Measurements from ENCODE around the gene BCAS3. TPM values are rescaled to one million over a fixed set of nuclear protein-coding genes. Genes with fewer than 3 reads are reported as not detected.

Gene BCAS3
- polyA plus RNA-seq, 1 donor from 2014 or later = 21.6 TPM

DNA sequence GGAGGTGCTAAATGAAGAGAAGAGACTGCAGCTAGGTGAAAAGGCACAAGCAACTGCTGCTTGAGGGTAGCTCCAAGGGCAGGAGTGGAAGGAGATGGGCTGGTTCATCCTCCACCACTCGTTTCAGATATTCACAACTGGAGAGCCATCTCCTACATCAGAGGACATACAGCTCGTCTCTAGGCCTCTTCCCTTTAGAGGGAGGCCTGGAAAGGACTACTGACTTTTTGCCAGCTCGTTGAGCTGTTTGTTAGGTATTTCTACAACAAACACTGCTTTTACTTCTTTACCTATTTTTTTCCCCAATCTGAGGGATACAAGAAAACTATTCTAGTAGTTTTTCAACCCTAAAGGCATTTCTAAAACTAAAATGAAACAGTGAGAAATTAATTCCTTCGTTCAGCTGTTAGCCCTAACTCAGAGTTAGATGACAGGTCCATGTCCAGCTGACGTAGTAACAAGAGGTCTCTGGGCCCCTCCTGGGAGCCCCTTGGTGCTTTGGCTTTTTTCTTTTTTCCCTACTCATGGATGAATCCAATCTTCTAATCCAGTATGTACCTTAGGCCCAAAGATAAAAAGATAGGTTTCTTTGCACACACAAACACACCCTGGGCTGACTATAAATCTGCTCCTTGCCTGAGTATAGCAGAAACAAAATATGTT, 674.2 kb downstream of the BCAS3 start:
- H3K9ac ChIP-seq (ENCODE audit: low read length) = no peak overlapping the region
- H3K4me2 ChIP-seq (ENCODE audit: low read length) = no peak overlapping the region
- H3K9me3 ChIP-seq (ENCODE audit: low read length) = no peaks in the 10 kb centered on the region
- no peaks in the 10 kb centered on the region for H3F3A ChIP-seq (ENCODE audit: insufficient read depth, low read length, poor library complexity, severe bottlenecking)
- H4K20me1 ChIP-seq (ENCODE audit: insufficient read depth) = no peaks in the 10 kb centered on the region
- no peaks in the 10 kb centered on the region for H3K79me2 ChIP-seq (replicated peaks; ENCODE audit: insufficient read depth, low read length)
- TF ChIP-seq, protein P1, sequence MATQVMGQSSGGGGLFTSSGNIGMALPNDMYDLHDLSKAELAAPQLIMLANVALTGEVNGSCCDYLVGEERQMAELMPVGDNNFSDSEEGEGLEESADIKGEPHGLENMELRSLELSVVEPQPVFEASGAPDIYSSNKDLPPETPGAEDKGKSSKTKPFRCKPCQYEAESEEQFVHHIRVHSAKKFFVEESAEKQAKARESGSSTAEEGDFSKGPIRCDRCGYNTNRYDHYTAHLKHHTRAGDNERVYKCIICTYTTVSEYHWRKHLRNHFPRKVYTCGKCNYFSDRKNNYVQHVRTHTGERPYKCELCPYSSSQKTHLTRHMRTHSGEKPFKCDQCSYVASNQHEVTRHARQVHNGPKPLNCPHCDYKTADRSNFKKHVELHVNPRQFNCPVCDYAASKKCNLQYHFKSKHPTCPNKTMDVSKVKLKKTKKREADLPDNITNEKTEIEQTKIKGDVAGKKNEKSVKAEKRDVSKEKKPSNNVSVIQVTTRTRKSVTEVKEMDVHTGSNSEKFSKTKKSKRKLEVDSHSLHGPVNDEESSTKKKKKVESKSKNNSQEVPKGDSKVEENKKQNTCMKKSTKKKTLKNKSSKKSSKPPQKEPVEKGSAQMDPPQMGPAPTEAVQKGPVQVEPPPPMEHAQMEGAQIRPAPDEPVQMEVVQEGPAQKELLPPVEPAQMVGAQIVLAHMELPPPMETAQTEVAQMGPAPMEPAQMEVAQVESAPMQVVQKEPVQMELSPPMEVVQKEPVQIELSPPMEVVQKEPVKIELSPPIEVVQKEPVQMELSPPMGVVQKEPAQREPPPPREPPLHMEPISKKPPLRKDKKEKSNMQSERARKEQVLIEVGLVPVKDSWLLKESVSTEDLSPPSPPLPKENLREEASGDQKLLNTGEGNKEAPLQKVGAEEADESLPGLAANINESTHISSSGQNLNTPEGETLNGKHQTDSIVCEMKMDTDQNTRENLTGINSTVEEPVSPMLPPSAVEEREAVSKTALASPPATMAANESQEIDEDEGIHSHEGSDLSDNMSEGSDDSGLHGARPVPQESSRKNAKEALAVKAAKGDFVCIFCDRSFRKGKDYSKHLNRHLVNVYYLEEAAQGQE (IDR thresholded peaks at IDR 0.05; ENCODE audit: borderline replicate concordance) = no peak
- no peak for TF ChIP-seq EP300 (conservative IDR thresholded peaks at IDR 0.05; ENCODE audit: poor library complexity, severe bottlenecking)
- TF ChIP-seq, protein P2, sequence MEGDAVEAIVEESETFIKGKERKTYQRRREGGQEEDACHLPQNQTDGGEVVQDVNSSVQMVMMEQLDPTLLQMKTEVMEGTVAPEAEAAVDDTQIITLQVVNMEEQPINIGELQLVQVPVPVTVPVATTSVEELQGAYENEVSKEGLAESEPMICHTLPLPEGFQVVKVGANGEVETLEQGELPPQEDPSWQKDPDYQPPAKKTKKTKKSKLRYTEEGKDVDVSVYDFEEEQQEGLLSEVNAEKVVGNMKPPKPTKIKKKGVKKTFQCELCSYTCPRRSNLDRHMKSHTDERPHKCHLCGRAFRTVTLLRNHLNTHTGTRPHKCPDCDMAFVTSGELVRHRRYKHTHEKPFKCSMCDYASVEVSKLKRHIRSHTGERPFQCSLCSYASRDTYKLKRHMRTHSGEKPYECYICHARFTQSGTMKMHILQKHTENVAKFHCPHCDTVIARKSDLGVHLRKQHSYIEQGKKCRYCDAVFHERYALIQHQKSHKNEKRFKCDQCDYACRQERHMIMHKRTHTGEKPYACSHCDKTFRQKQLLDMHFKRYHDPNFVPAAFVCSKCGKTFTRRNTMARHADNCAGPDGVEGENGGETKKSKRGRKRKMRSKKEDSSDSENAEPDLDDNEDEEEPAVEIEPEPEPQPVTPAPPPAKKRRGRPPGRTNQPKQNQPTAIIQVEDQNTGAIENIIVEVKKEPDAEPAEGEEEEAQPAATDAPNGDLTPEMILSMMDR (IDR thresholded peaks at IDR 0.05; ENCODE audit: poor library complexity, severe bottlenecking) = no peak
- TF ChIP-seq TAF1 (IDR thresholded peaks at IDR 0.05; ENCODE audit: low read depth) = no peak
- TF ChIP-seq SMC3 (conservative IDR thresholded peaks at IDR 0.05; ENCODE audit: poor library complexity) = no peak
- no peak for TF ChIP-seq POLR2AphosphoS5 (IDR thresholded peaks at IDR 0.05)
- no peak for TF ChIP-seq RAD21 (conservative IDR thresholded peaks at IDR 0.05)
- no peak for TF ChIP-seq MXI1 (conservative IDR thresholded peaks at IDR 0.05; ENCODE audit: poor library complexity, severe bottlenecking)
- TF ChIP-seq EZH2 (IDR thresholded peaks at IDR 0.05; ENCODE audit: borderline replicate concordance, insufficient read depth, low read length, poor library complexity, severe bottlenecking) = no peak
- no peaks in the 10 kb centered on the region for H3K9me2 ChIP-seq (ENCODE audit: insufficient read depth, low read length)
- no peaks in the 10 kb centered on the region for H3K27me3 ChIP-seq (ENCODE audit: insufficient read depth, low read depth, low read length)
- H3K4me3 ChIP-seq (ENCODE audit: low read length) = no peak overlapping the region
- no peak overlapping the region for H3K27ac ChIP-seq (ENCODE audit: low read length)
- no peaks in the 10 kb centered on the region for H3K36me3 ChIP-seq (ENCODE audit: insufficient read depth, low read length)
- H2AFZ ChIP-seq (ENCODE audit: low read depth, low read length) = no peak overlapping the region

- no peak for TF ChIP-seq EP300 (conservative IDR thresholded peaks at IDR 0.05; ENCODE audit: poor library complexity, severe bottlenecking)
- no peak for TF ChIP-seq RAD21 (conservative IDR thresholded peaks at IDR 0.05)
- TF ChIP-seq POLR2AphosphoS5 (IDR thresholded peaks at IDR 0.05) = no peak
- TF ChIP-seq TAF1 (IDR thresholded peaks at IDR 0.05; ENCODE audit: low read depth) = no peak
- no peak for TF ChIP-seq MXI1 (conservative IDR thresholded peaks at IDR 0.05; ENCODE audit: poor library complexity, severe bottlenecking)
- TF ChIP-seq, protein P2 (IDR thresholded peaks at IDR 0.05; ENCODE audit: poor library complexity, severe bottlenecking) = no peak
- TF ChIP-seq EZH2 (IDR thresholded peaks at IDR 0.05; ENCODE audit: borderline replicate concordance, insufficient read depth, low read length, poor library complexity, severe bottlenecking) = no peak
- TF ChIP-seq, protein P1 (IDR thresholded peaks at IDR 0.05; ENCODE audit: borderline replicate concordance) = no peak
- TF ChIP-seq SMC3 (conservative IDR thresholded peaks at IDR 0.05; ENCODE audit: poor library complexity) = no peak
Measured at GRCh38 chr17:61352408-61352770, 674.7 kb downstream of the BCAS3 start.

More at GRCh38 chr17:61352408-61352770, 674.7 kb downstream of the BCAS3 start:
- H3K9me3 ChIP-seq (ENCODE audit: low read length) = no peaks in the 10 kb centered on the region
- no peaks in the 10 kb centered on the region for H3K9me2 ChIP-seq (ENCODE audit: insufficient read depth, low read length)
- H3K27ac ChIP-seq (ENCODE audit: low read length) = no peak overlapping the region
- H3K27me3 ChIP-seq (ENCODE audit: insufficient read depth, low read depth, low read length) = no peaks in the 10 kb centered on the region
- no peak overlapping the region for H3K4me2 ChIP-seq (ENCODE audit: low read length)
- no peak overlapping the region for H2AFZ ChIP-seq (ENCODE audit: low read depth, low read length)
- no peaks in the 10 kb centered on the region for H3K36me3 ChIP-seq (ENCODE audit: insufficient read depth, low read length)
- H3K79me2 ChIP-seq (replicated peaks; ENCODE audit: insufficient read depth, low read length) = no peaks in the 10 kb centered on the region
- H3K4me3 ChIP-seq (ENCODE audit: low read length) = no peak overlapping the region
- no peaks in the 10 kb centered on the region for H4K20me1 ChIP-seq (ENCODE audit: insufficient read depth)
- H3K9ac ChIP-seq (ENCODE audit: low read length) = no peak overlapping the region
- H3F3A ChIP-seq (ENCODE audit: insufficient read depth, low read length, poor library complexity, severe bottlenecking) = no peaks in the 10 kb centered on the region
